Rectal smooth muscle tissue (tissue), 1 donor: ENCODE measurements around the gene LIX1L.
A peak's percentile ranks its signal among the peaks of the same experiment; 100 is the strongest.

ENCODE experiments used
- H3K27ac ChIP-seq: one replicate; pipeline ENCODE4 v1.7.0; 2013; ENCODE audit warnings: low read depth, low read length, inconsistent platforms
- H3K27me3 ChIP-seq: one replicate; pipeline ENCODE4 v1.7.0; 2013; ENCODE audit warnings: low read length; ENCODE audit not compliant: control insufficient read depth, insufficient read depth
- H3K36me3 ChIP-seq: one replicate; pipeline ENCODE4 v1.7.0; 2013; ENCODE audit warnings: low read length; ENCODE audit not compliant: control insufficient read depth, insufficient read depth
- H3K4me1 ChIP-seq: one replicate; pipeline ENCODE4 v1.7.0; 2013; ENCODE audit warnings: low read length; ENCODE audit not compliant: control insufficient read depth, insufficient read depth
- H3K4me3 ChIP-seq: one replicate; pipeline ENCODE4 v1.7.0; 2013; ENCODE audit warnings: low read length
- H3K9ac ChIP-seq: one replicate; pipeline ENCODE4 v1.7.0; 2013; ENCODE audit warnings: low read length

Gene LIX1L

GRCh38 chr1:145982010-145982723 lies 24.4 kb upstream of the LIX1L start:
- H3K27me3 ChIP-seq = no peaks in the 10 kb centered on the region
- H3K27ac ChIP-seq = peak overlapping the region; percentile 98
- H3K9ac ChIP-seq = peak overlapping the region; percentile 0
- H3K4me3 ChIP-seq = no peak overlapping the region
- H3K36me3 ChIP-seq = no peaks in the 10 kb centered on the region
- peaks cover 84% of the 10 kb centered on the region for H3K4me1 ChIP-seq

GRCh38 chr1:145980457-145980994 lies 22.7 kb upstream of the LIX1L start:
- Histone ChIP-seq H3K4me3 (peak overlapping the region; percentile 35), H3K36me3 (peaks cover 2% of the 10 kb centered on the region), H3K27me3 (no peaks in the 10 kb centered on the region), H3K9ac (no peak overlapping the region), H3K27ac (peak overlapping the region; percentile 98), H3K4me1 (peaks cover 75% of the 10 kb centered on the region)

- Histone ChIP-seq H3K4me3 (peak overlapping the region; percentile 35), H3K36me3 (peaks cover 2% of the 10 kb centered on the region), H3K9ac (no peak overlapping the region), H3K27ac (peak overlapping the region; percentile 98), H3K27me3 (no peaks in the 10 kb centered on the region), H3K4me1 (peaks cover 69% of the 10 kb centered on the region)
These were observed 22.1 kb upstream of the LIX1L start for GRCh38 chr1:145979746-145980456.

- Histone ChIP-seq H3K4me1 (peaks cover 62% of the 10 kb centered on the region), H3K4me3 (peak overlapping the region; percentile 62), H3K36me3 (peaks cover 2% of the 10 kb centered on the region), H3K27me3 (no peaks in the 10 kb centered on the region), H3K27ac (peak overlapping the region; percentile 98), H3K9ac (peak overlapping the region; percentile 16)
These were observed 21.3 kb upstream of the LIX1L start for GRCh38 chr1:145978854-145979745.

- Histone ChIP-seq H3K27ac (peak overlapping the region; percentile 98), H3K4me3 (peak overlapping the region; percentile 62), H3K4me1 (peaks cover 57% of the 10 kb centered on the region), H3K9ac (peak overlapping the region; percentile 16), H3K36me3 (peaks cover 2% of the 10 kb centered on the region), H3K27me3 (no peaks in the 10 kb centered on the region)
These were observed 20.6 kb upstream of the LIX1L start for GRCh38 chr1:145978471-145978853.

- peaks cover 50% of the 10 kb centered on the region for H3K4me1 ChIP-seq
- H3K27ac ChIP-seq = peak overlapping the region; percentile 98
- peaks cover 2% of the 10 kb centered on the region for H3K36me3 ChIP-seq
- no peak overlapping the region for H3K9ac ChIP-seq
- peak overlapping the region; percentile 22 for H3K4me3 ChIP-seq
- H3K27me3 ChIP-seq = no peaks in the 10 kb centered on the region
These were observed 20.0 kb upstream of the LIX1L start for GRCh38 chr1:145977486-145978470.

GRCh38 chr1:145977016-145977415 lies 19.2 kb upstream of the LIX1L start:
- Histone ChIP-seq H3K4me1 (peaks cover 43% of the 10 kb centered on the region), H3K36me3 (peaks cover 2% of the 10 kb centered on the region), H3K27me3 (no peaks in the 10 kb centered on the region), H3K9ac (no peak overlapping the region), H3K27ac (no peak overlapping the region), H3K4me3 (no peak overlapping the region)

GRCh38 chr1:145975216-145975615 lies 17.4 kb upstream of the LIX1L start:
- Histone ChIP-seq H3K27me3 (no peaks in the 10 kb centered on the region), H3K36me3 (peaks cover 2% of the 10 kb centered on the region), H3K4me3 (no peak overlapping the region), H3K9ac (no peak overlapping the region), H3K27ac (no peak overlapping the region), H3K4me1 (peaks cover 27% of the 10 kb centered on the region)

- Histone ChIP-seq H3K27ac (no peak overlapping the region), H3K36me3 (peaks cover 2% of the 10 kb centered on the region), H3K27me3 (no peaks in the 10 kb centered on the region), H3K9ac (no peak overlapping the region), H3K4me1 (peaks cover 22% of the 10 kb centered on the region), H3K4me3 (no peak overlapping the region)
These were observed 16.9 kb upstream of the LIX1L start for GRCh38 chr1:145974721-145975120.

GRCh38 chr1:145972580-145972979 lies 14.8 kb upstream of the LIX1L start:
- Histone ChIP-seq H3K4me3 (no peak overlapping the region), H3K4me1 (peaks cover 4% of the 10 kb centered on the region), H3K36me3 (peaks cover 2% of the 10 kb centered on the region), H3K9ac (no peak overlapping the region), H3K27me3 (no peaks in the 10 kb centered on the region), H3K27ac (no peak overlapping the region)

GRCh38 chr1:145967288-145967687 lies 9.5 kb upstream of the LIX1L start:
- H3K4me1 ChIP-seq = peaks cover 15% of the 10 kb centered on the region
- no peak overlapping the region for H3K9ac ChIP-seq
- no peak overlapping the region for H3K4me3 ChIP-seq
- H3K36me3 ChIP-seq = peaks cover 2% of the 10 kb centered on the region
- no peaks in the 10 kb centered on the region for H3K27me3 ChIP-seq
- no peak overlapping the region for H3K27ac ChIP-seq
